Loucy (cell line): ENCODE results near the gene PLXDC1.

Source experiments
- CTCF ChIP-seq: fragments of 200-600 bp; sonication (generic); conservative IDR thresholded peaks from 2 replicates; pipeline ENCODE4 v1.5.1; 2014; ENCODE audit warnings: mild to moderate bottlenecking, antibody characterized with exemption, low read length
- EZH2phosphoT487 ChIP-seq: fragments of 200-600 bp; IDR thresholded peaks from 2 replicates; pipeline ENCODE4 v1.6.1; 2018; ENCODE audit warnings: antibody characterized with exemption, mild to moderate bottlenecking, moderate library complexity, borderline replicate concordance

- TF ChIP-seq CTCF = no peak
- TF ChIP-seq EZH2phosphoT487 = no peak
Measured at GRCh38 chr17:39063681-39064069, 87.8 kb downstream of the PLXDC1 start.
